Gastrocnemius medialis (tissue), 4 donors: Measurements from ENCODE around the gene UBR4. TPM values are rescaled to one million over a fixed set of nuclear protein-coding genes. Genes with fewer than 3 reads are reported as not detected.
"Not testable (repeated sequence)": the region's sequence is repeated elsewhere in the genome, so short reads cannot be mapped to it uniquely, and the experiment has no call there.

Source experiments
- ATAC-seq, 2 donors: fragments of 150-250 bp; one replicate each; pipeline ENCODE4 v1.9.1; 2016
- DNase-seq, 2 donors: peaks; one replicate each; pipeline ENCODE4 v3.0.0-alpha.2; 2019
- H3K27ac ChIP-seq, 4 donors: fragments of 200-600 bp; sonication (generic); 1 replicate in 1 of 4; 2 replicates in 3 of 4; pipeline ENCODE4 v1.5.1; 2016 to 2018; ENCODE audit warnings: mild to moderate bottlenecking in 2 of 4, moderate library complexity in 1 of 4
- H3K27me3 ChIP-seq, 3 donors: fragments of 200-600 bp; sonication (generic) in 2 of 3; 1 replicate in 1 of 3; 2 replicates in 2 of 3; pipeline versions ENCODE4 v1.5.1 to v1.6.0; 2016 to 2019; ENCODE audit warnings: mild to moderate bottlenecking in 1 of 3, moderate library complexity in 1 of 3
- H3K36me3 ChIP-seq, 2 donors: fragments of 200-600 bp; sonication (generic) in 1 of 2; one replicate each; pipeline ENCODE4 v1.5.1; 2017 to 2018
- H3K4me1 ChIP-seq, 2 donors: fragments of 200-600 bp; sonication (generic) in 1 of 2; one replicate each; pipeline ENCODE4 v1.5.1; 2016 to 2017; ENCODE audit warnings: mild to moderate bottlenecking in 2 of 2
- H3K4me3 ChIP-seq, 4 donors: fragments of 200-600 bp; sonication (generic) in 3 of 4; 1 replicate in 1 of 4; 2 replicates in 3 of 4; pipeline ENCODE4 v1.5.1; 2016 to 2019; ENCODE audit warnings: mild to moderate bottlenecking in 2 of 4
- H3K9me3 ChIP-seq, 3 donors: fragments of 200-600 bp; sonication (generic) in 2 of 3; 1 replicate in 1 of 3; 2 replicates in 2 of 3; pipeline ENCODE4 v1.5.1; 2016 to 2019
- POLR2A ChIP-seq, 2 donors: fragments of 450-650 bp; IDR thresholded peaks; one replicate each; pipeline ENCODE4 v1.6.1; 2017; ENCODE audit warnings: antibody characterized with exemption in 2 of 2, mild to moderate bottlenecking in 2 of 2, moderate library complexity in 2 of 2
- in situ Hi-C, 4 donors: fragments of 200-750 bp; cut with MboI; loops; one replicate each; pipeline versions ENCODE4 v1.15.0 to v1.8.0; 2017; ENCODE audit warnings: low sequenced_read_pairs in 4 of 4
- intact Hi-C: fragments of 100-400 bp; cut with DNase I; formaldehyde crosslinking; loops from one replicate; pipeline ENCODE4 v1.15.1; 2023; ENCODE audit warnings: low total_unique reads
- total RNA-seq, 4 donors: library from RNA; depleted of rRNA; stranded (reverse); fragments of >200 nt; gene quantifications; one replicate each; pipeline versions ENCODE4 v1.1.0 to v1.2.3, GENCODE V29; 2016
- TF ChIP-seq, protein P1 (sequence below), 5 experiments: fragments of 450-650 bp in 3 of 5; fragments of 200-600 bp in 2 of 5; sonication (generic) in 2 of 5; IDR thresholded peaks in 4 of 5; conservative IDR thresholded peaks in 1 of 5; 1 replicate in 4 of 5; 2 replicates in 1 of 5; pipeline ENCODE4 v1.5.1; 2016 to 2019; ENCODE audit warnings: antibody characterized with exemption in 5 of 5, mild to moderate bottlenecking in 3 of 5, moderate library complexity in 3 of 5

The UBR4 gene
- total RNA-seq, 4 donors from 2014 or later, result 156 to 293 (median 197) TPM

- no peak overlapping the region for H3K27ac ChIP-seq
- no peaks in the 10 kb centered on the region for H3K9me3 ChIP-seq
- H3K4me3 ChIP-seq, result no peak overlapping the region
- no peaks in the 10 kb centered on the region for H3K4me1 ChIP-seq
- H3K36me3 ChIP-seq, result peaks cover 9 to 96% of the 10 kb centered on the region in 2 donors
- no peak for DNase-seq
- intact Hi-C loops (loop anchor here (5.0 kb wide), 1 partner anchor 42 kb away; no protein-coding TSS in a partner anchor), in situ Hi-C loops (no loop called here)
- TF ChIP-seq, protein P1, sequence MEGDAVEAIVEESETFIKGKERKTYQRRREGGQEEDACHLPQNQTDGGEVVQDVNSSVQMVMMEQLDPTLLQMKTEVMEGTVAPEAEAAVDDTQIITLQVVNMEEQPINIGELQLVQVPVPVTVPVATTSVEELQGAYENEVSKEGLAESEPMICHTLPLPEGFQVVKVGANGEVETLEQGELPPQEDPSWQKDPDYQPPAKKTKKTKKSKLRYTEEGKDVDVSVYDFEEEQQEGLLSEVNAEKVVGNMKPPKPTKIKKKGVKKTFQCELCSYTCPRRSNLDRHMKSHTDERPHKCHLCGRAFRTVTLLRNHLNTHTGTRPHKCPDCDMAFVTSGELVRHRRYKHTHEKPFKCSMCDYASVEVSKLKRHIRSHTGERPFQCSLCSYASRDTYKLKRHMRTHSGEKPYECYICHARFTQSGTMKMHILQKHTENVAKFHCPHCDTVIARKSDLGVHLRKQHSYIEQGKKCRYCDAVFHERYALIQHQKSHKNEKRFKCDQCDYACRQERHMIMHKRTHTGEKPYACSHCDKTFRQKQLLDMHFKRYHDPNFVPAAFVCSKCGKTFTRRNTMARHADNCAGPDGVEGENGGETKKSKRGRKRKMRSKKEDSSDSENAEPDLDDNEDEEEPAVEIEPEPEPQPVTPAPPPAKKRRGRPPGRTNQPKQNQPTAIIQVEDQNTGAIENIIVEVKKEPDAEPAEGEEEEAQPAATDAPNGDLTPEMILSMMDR (IDR thresholded peaks at IDR 0.05 in 4 of 5, conservative IDR thresholded peaks at IDR 0.05 in 1 of 5), result no peak
- no peak for TF ChIP-seq POLR2A (IDR thresholded peaks at IDR 0.05)
- ATAC-seq, result no peak
- H3K27me3 ChIP-seq, result no peaks in the 10 kb centered on the region
Measured at GRCh38 chr1:19189270-19189669, 20.8 kb downstream of the UBR4 start.

GRCh38 chr1:19187852-19188251, 22.2 kb downstream of the UBR4 start:
- no peak for ATAC-seq
- intact Hi-C loops, result loop anchor here (5.0 kb wide), 1 partner anchor 41 kb away; no protein-coding TSS in a partner anchor
- no peaks in the 10 kb centered on the region for H3K27me3 ChIP-seq
- H3K4me1 ChIP-seq, result no peaks in the 10 kb centered on the region
- TF ChIP-seq, protein P1 (IDR thresholded peaks at IDR 0.05 in 4 of 5, conservative IDR thresholded peaks at IDR 0.05 in 1 of 5), result no peak
- no peak for TF ChIP-seq POLR2A (IDR thresholded peaks at IDR 0.05)
- peaks cover 13 to 96% of the 10 kb centered on the region in 2 donors for H3K36me3 ChIP-seq
- DNase-seq, result no peak
- in situ Hi-C loops, result no loop called here
- no peak overlapping the region for H3K27ac ChIP-seq
- H3K4me3 ChIP-seq, result no peak overlapping the region
- no peaks in the 10 kb centered on the region for H3K9me3 ChIP-seq

DNA sequence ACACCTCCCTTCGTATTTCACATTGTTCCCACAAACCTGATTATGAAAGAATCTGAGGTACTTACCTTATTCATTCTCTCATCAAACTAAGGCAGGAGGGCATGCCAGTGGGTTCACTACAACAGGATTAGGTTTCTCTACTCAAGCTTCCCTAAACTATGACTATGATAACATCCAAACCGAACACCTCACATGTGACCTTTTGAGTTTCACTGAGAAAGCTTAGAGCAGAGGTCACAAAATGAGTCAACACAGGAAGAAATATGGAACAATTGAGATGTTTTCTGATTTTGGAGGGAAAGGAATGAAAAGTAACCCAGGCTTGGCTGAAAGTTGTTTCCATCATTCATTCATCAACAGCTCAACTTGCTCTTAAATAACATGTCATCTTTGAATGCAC, 24.1 kb downstream of the UBR4 start:
- Histone ChIP-seq H3K27ac (no peak overlapping the region), H3K9me3 (no peaks in the 10 kb centered on the region), H3K27me3 (no peaks in the 10 kb centered on the region), H3K36me3 (peaks cover 11 to 96% of the 10 kb centered on the region in 2 donors), H3K4me3 (no peak overlapping the region), H3K4me1 (no peaks in the 10 kb centered on the region)
- ATAC-seq (no peak), DNase-seq (no peak)
- intact Hi-C loops, result loop anchor here (5.0 kb wide), 1 partner anchor 39 kb away; no protein-coding TSS in a partner anchor
- TF ChIP-seq, protein P1 (IDR thresholded peaks at IDR 0.05 in 4 of 5, conservative IDR thresholded peaks at IDR 0.05 in 1 of 5), result no peak
- no peak for TF ChIP-seq POLR2A (IDR thresholded peaks at IDR 0.05)
- in situ Hi-C loops, result no loop called here

GRCh38 chr1:19182223-19182622, 27.8 kb downstream of the UBR4 start:
- DNase-seq (no peak), ATAC-seq (no peak)
- peaks cover 9 to 95% of the 10 kb centered on the region in 2 donors for H3K36me3 ChIP-seq
- in situ Hi-C loops (no loop called here), intact Hi-C loops (no loop called here)
- no peak overlapping the region for H3K4me3 ChIP-seq
- TF ChIP-seq, protein P1 (IDR thresholded peaks at IDR 0.05 in 4 of 5, conservative IDR thresholded peaks at IDR 0.05 in 1 of 5), result no peak
- TF ChIP-seq POLR2A (IDR thresholded peaks at IDR 0.05), result no peak
- no peak overlapping the region for H3K27ac ChIP-seq
- no peaks in the 10 kb centered on the region for H3K9me3 ChIP-seq
- no peaks in the 10 kb centered on the region for H3K4me1 ChIP-seq
- no peaks in the 10 kb centered on the region for H3K27me3 ChIP-seq

DNA sequence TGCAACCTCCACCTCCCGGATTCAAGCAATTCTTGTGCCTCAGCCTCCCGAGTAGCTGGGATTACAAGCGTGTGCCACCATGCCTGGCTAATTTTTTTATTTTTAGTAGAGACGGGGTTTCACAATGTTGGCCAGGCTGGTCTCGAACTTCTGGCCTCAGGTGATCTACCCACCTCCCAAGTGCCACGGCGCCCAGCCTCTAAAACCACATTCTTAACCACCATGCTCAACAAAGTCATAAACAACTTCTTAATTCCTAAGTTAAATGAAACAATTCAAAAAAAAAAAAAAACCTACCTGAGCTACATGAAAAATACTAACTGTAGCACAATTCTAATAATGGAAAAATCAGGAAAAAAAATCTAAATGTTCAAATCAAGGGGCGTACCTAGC, 29.8 kb downstream of the UBR4 start:
- peaks cover 10 to 95% of the 10 kb centered on the region in 2 donors for H3K36me3 ChIP-seq
- in situ Hi-C loops, H3K27me3 ChIP-seq, DNase-seq, H3K9me3 ChIP-seq, H3K4me3 ChIP-seq, ATAC-seq, intact Hi-C loops, H3K4me1 ChIP-seq, H3K27ac ChIP-seq: not testable (repeated sequence)
